ENCODE results near the gene APOBEC3A.

The APOBEC3A gene

GRCh38 chr22:38942702-38943101, 14.7 kb upstream of the APOBEC3A start:
- H3K23ac ChIP-seq (ENCODE audit: low read length) = no peak overlapping the region
- H3K27me3 ChIP-seq (ENCODE audit: insufficient read depth, low read length) = no peaks in the 10 kb centered on the region
- no peaks in the 10 kb centered on the region for H3K79me2 ChIP-seq (ENCODE audit: control insufficient read depth, insufficient read depth, low read length, poor library complexity)
- no peak overlapping the region for H4K8ac ChIP-seq (ENCODE audit: low read depth, low read length)
- H2BK12ac ChIP-seq (ENCODE audit: low read length) = no peak overlapping the region
- H2BK120ac ChIP-seq (ENCODE audit: insufficient read depth, low read length, poor library complexity) = no peak overlapping the region
- H3K27ac ChIP-seq (ENCODE audit: low read depth, low read length) = no peak overlapping the region
- H2AFZ ChIP-seq (ENCODE audit: insufficient read depth, low read length, poor library complexity) = no peak overlapping the region
- no peak overlapping the region for H2BK5ac ChIP-seq (ENCODE audit: low read depth, low read length, poor library complexity)
- H3K4me1 ChIP-seq (ENCODE audit: control insufficient read depth in 1 of 2, insufficient read depth in 2 of 2, low read length in 2 of 2) = no peaks in the 10 kb centered on the region
- no peak overlapping the region for H3K9ac ChIP-seq (ENCODE audit: low read length)
- no peak overlapping the region for H4K12ac ChIP-seq (ENCODE audit: low read depth, low read length)
- no peak overlapping the region for H3K4me2 ChIP-seq (ENCODE audit: low read length)
- H3K4ac ChIP-seq (ENCODE audit: low read depth, low read length) = no peak overlapping the region
- no peak overlapping the region for H3K18ac ChIP-seq (ENCODE audit: low read length)
- peaks cover under 1% of the 10 kb centered on the region for H3K9me3 ChIP-seq (ENCODE audit: insufficient read depth, low read depth, low read length)
- H4K91ac ChIP-seq (ENCODE audit: low read depth, low read length) = no peak overlapping the region
- H3K79me1 ChIP-seq (ENCODE audit: low read length) = no peaks in the 10 kb centered on the region
- no CpG with 5 or more reads among the region's 5 CpGs for WGBS (ENCODE audit: extremely low coverage, insufficient coverage, insufficient read length)
- no peak overlapping the region for H3K4me3 ChIP-seq (ENCODE audit: low read depth, low read length)
- no peak for DNase-seq
- H2AK5ac ChIP-seq (ENCODE audit: low read length) = no peak overlapping the region
- no peaks in the 10 kb centered on the region for H3K36me3 ChIP-seq (ENCODE audit: control insufficient read depth in 1 of 2, insufficient read depth in 2 of 2, low read length in 2 of 2)
- H3K14ac ChIP-seq (ENCODE audit: low read length) = no peak overlapping the region

- no peak overlapping the region for H4K91ac ChIP-seq (ENCODE audit: low read depth, low read length)
- H3K9ac ChIP-seq (ENCODE audit: low read length) = no peak overlapping the region
- H3K79me1 ChIP-seq (ENCODE audit: low read length) = no peaks in the 10 kb centered on the region
- H3K4me1 ChIP-seq (ENCODE audit: control insufficient read depth in 1 of 2, insufficient read depth in 2 of 2, low read length in 2 of 2) = no peaks in the 10 kb centered on the region
- H2BK120ac ChIP-seq (ENCODE audit: insufficient read depth, low read length, poor library complexity) = no peak overlapping the region
- no peak overlapping the region for H2AK5ac ChIP-seq (ENCODE audit: low read length)
- no CpG with 5 or more reads among the region's 9 CpGs for WGBS (ENCODE audit: extremely low coverage, insufficient coverage, insufficient read length)
- DNase-seq = no peak
- no peak overlapping the region for H3K27ac ChIP-seq (ENCODE audit: low read depth, low read length)
- no peaks in the 10 kb centered on the region for H3K27me3 ChIP-seq (ENCODE audit: insufficient read depth, low read length)
- H3K79me2 ChIP-seq (ENCODE audit: control insufficient read depth, insufficient read depth, low read length, poor library complexity) = no peaks in the 10 kb centered on the region
- H3K23ac ChIP-seq (ENCODE audit: low read length) = no peak overlapping the region
- H4K8ac ChIP-seq (ENCODE audit: low read depth, low read length) = no peak overlapping the region
- no peak overlapping the region for H2AFZ ChIP-seq (ENCODE audit: insufficient read depth, low read length, poor library complexity)
- H2BK12ac ChIP-seq (ENCODE audit: low read length) = no peak overlapping the region
- no peak overlapping the region for H4K12ac ChIP-seq (ENCODE audit: low read depth, low read length)
- H3K4me2 ChIP-seq (ENCODE audit: low read length) = no peak overlapping the region
- no peak overlapping the region for H2BK5ac ChIP-seq (ENCODE audit: low read depth, low read length, poor library complexity)
- H3K36me3 ChIP-seq (ENCODE audit: control insufficient read depth in 1 of 2, insufficient read depth in 2 of 2, low read length in 2 of 2) = no peaks in the 10 kb centered on the region
- H3K4ac ChIP-seq (ENCODE audit: low read depth, low read length) = no peak overlapping the region
- no peak overlapping the region for H3K4me3 ChIP-seq (ENCODE audit: low read depth, low read length)
- H3K9me3 ChIP-seq (ENCODE audit: insufficient read depth, low read depth, low read length) = no peaks in the 10 kb centered on the region
- no peak overlapping the region for H3K14ac ChIP-seq (ENCODE audit: low read length)
- no peak overlapping the region for H3K18ac ChIP-seq (ENCODE audit: low read length)
Observed at GRCh38 chr22:38943201-38943600, 14.2 kb upstream of the APOBEC3A start.

GRCh38 chr22:38943882-38944281, 13.5 kb upstream of the APOBEC3A start:
- Histone ChIP-seq H2BK120ac (ENCODE audit: insufficient read depth, low read length, poor library complexity) (no peak overlapping the region), H3K9me3 (ENCODE audit: insufficient read depth, low read depth, low read length) (no peaks in the 10 kb centered on the region), H3K79me2 (ENCODE audit: control insufficient read depth, insufficient read depth, low read length, poor library complexity) (no peaks in the 10 kb centered on the region), H3K9ac (ENCODE audit: low read length) (no peak overlapping the region), H3K4me3 (ENCODE audit: low read depth, low read length) (no peak overlapping the region), H3K14ac (ENCODE audit: low read length) (no peak overlapping the region), H3K4me1 (ENCODE audit: control insufficient read depth in 1 of 2, insufficient read depth in 2 of 2, low read length in 2 of 2) (no peaks in the 10 kb centered on the region), H3K27ac (ENCODE audit: low read depth, low read length) (no peak overlapping the region), H3K79me1 (ENCODE audit: low read length) (no peaks in the 10 kb centered on the region), H4K91ac (ENCODE audit: low read depth, low read length) (no peak overlapping the region), H2BK12ac (ENCODE audit: low read length) (no peak overlapping the region), H3K36me3 (ENCODE audit: control insufficient read depth in 1 of 2, insufficient read depth in 2 of 2, low read length in 2 of 2) (no peaks in the 10 kb centered on the region), H3K4ac (ENCODE audit: low read depth, low read length) (no peak overlapping the region), H2BK5ac (ENCODE audit: low read depth, low read length, poor library complexity) (no peak overlapping the region), H4K12ac (ENCODE audit: low read depth, low read length) (no peak overlapping the region), H2AFZ (ENCODE audit: insufficient read depth, low read length, poor library complexity) (no peak overlapping the region), H3K27me3 (ENCODE audit: insufficient read depth, low read length) (no peaks in the 10 kb centered on the region), H3K23ac (ENCODE audit: low read length) (no peak overlapping the region), H4K8ac (ENCODE audit: low read depth, low read length) (no peak overlapping the region), H2AK5ac (ENCODE audit: low read length) (no peak overlapping the region), H3K18ac (ENCODE audit: low read length) (no peak overlapping the region), H3K4me2 (ENCODE audit: low read length) (no peak overlapping the region)
- DNase-seq = no peak
- no CpG with 5 or more reads among the region's 3 CpGs for WGBS (ENCODE audit: extremely low coverage, insufficient coverage, insufficient read length)

GRCh38 chr22:38944653-38945052, 12.8 kb upstream of the APOBEC3A start:
- no peaks in the 10 kb centered on the region for H3K79me1 ChIP-seq (ENCODE audit: low read length)

More at GRCh38 chr22:38944653-38945052, 12.8 kb upstream of the APOBEC3A start:
- no peak overlapping the region for H3K27ac ChIP-seq (ENCODE audit: low read depth, low read length)
- no peaks in the 10 kb centered on the region for H3K79me2 ChIP-seq (ENCODE audit: control insufficient read depth, insufficient read depth, low read length, poor library complexity)
- WGBS (ENCODE audit: extremely low coverage, insufficient coverage, insufficient read length) = no CpG with 5 or more reads among the region's 7 CpGs
- H3K18ac ChIP-seq (ENCODE audit: low read length) = no peak overlapping the region
- DNase-seq = no peak
- H4K91ac ChIP-seq (ENCODE audit: low read depth, low read length) = no peak overlapping the region
- H2BK12ac ChIP-seq (ENCODE audit: low read length) = no peak overlapping the region
- H3K36me3 ChIP-seq (ENCODE audit: control insufficient read depth in 1 of 2, insufficient read depth in 2 of 2, low read length in 2 of 2) = no peaks in the 10 kb centered on the region
- H3K14ac ChIP-seq (ENCODE audit: low read length) = no peak overlapping the region
- no peak overlapping the region for H4K8ac ChIP-seq (ENCODE audit: low read depth, low read length)
- no peak overlapping the region for H3K4me2 ChIP-seq (ENCODE audit: low read length)
- no peaks in the 10 kb centered on the region for H3K27me3 ChIP-seq (ENCODE audit: insufficient read depth, low read length)
- no peak overlapping the region for H2BK5ac ChIP-seq (ENCODE audit: low read depth, low read length, poor library complexity)
- H3K23ac ChIP-seq (ENCODE audit: low read length) = no peak overlapping the region
- H4K12ac ChIP-seq (ENCODE audit: low read depth, low read length) = no peak overlapping the region
- no peaks in the 10 kb centered on the region for H3K4me1 ChIP-seq (ENCODE audit: control insufficient read depth in 1 of 2, insufficient read depth in 2 of 2, low read length in 2 of 2)
- no peak overlapping the region for H2AK5ac ChIP-seq (ENCODE audit: low read length)
- H2AFZ ChIP-seq (ENCODE audit: insufficient read depth, low read length, poor library complexity) = no peak overlapping the region
- no peak overlapping the region for H2BK120ac ChIP-seq (ENCODE audit: insufficient read depth, low read length, poor library complexity)
- H3K4me3 ChIP-seq (ENCODE audit: low read depth, low read length) = no peak overlapping the region
- no peak overlapping the region for H3K9ac ChIP-seq (ENCODE audit: low read length)
- no peaks in the 10 kb centered on the region for H3K9me3 ChIP-seq (ENCODE audit: insufficient read depth, low read depth, low read length)
- no peak overlapping the region for H3K4ac ChIP-seq (ENCODE audit: low read depth, low read length)

Data from trophoblast cell (in vitro differentiated cells and primary cell).